WERI-Rb-1 (cell line): ENCODE data around the gene ZNF473.

Experiments used
- DNase-seq: peaks from one replicate; pipeline ENCODE4 v3.0.0-alpha.2; 2020
- H3K27ac ChIP-seq: fragments of 250-450 bp; sonication (Bioruptor Pico); 2 replicates; pipeline ENCODE4 v1.5.1; 2020; ENCODE audit warnings: mild to moderate bottlenecking, moderate library complexity
- H3K27me3 ChIP-seq: fragments of 250-450 bp; sonication (Bioruptor Pico); 2 replicates; pipeline ENCODE4 v1.5.1; 2021; ENCODE audit warnings: mild to moderate bottlenecking, low read depth, moderate library complexity; ENCODE audit not compliant: insufficient read depth, severe bottlenecking
- H3K36me3 ChIP-seq: fragments of 250-450 bp; sonication (Bioruptor Pico); 2 replicates; pipeline ENCODE4 v1.5.1; 2020; ENCODE audit warnings: mild to moderate bottlenecking, moderate library complexity
- H3K4me3 ChIP-seq: 2 replicates; pipeline ENCODE4 v1.5.1; 2011; ENCODE audit warnings: low read depth, mild to moderate bottlenecking, control low read depth, low read length
- H3K9me3 ChIP-seq: fragments of 250-450 bp; sonication (Bioruptor Pico); 2 replicates; pipeline ENCODE4 v1.5.1; 2021; ENCODE audit warnings: mild to moderate bottlenecking, moderate library complexity; ENCODE audit not compliant: severe bottlenecking
- TF ChIP-seq, protein P1 (sequence below): IDR thresholded peaks from 2 replicates; pipeline ENCODE4 v1.5.1; 2011; ENCODE audit warnings: low read depth, mild to moderate bottlenecking, control low read depth, inconsistent platforms, low read length

ZNF473 gene

DNA sequence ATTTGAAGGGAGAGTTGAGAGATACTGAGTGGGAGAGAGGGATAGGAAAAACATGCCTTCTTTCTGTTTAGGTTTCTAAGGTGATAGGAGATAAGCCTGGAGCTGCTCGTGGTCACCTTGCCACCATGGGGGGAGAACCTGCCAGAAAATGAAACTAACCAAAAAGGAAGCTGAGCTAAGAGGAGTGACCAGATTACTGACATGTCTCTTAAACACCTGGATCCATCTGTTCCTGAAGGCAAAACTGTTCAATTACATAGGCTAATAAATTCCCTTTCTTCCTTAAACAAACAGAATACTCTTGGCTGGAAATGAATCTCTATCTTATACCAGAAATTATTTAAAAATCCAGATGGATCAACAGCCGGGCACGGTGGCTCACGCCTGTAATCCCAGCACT lies 27.3 kb downstream of the ZNF473 start:
- H3K27me3 ChIP-seq, result peaks cover 14% of the 10 kb centered on the region
- no peak overlapping the region for H3K4me3 ChIP-seq
- no peak for DNase-seq
- peaks cover 3% of the 10 kb centered on the region for H3K36me3 ChIP-seq
- TF ChIP-seq, protein P1, sequence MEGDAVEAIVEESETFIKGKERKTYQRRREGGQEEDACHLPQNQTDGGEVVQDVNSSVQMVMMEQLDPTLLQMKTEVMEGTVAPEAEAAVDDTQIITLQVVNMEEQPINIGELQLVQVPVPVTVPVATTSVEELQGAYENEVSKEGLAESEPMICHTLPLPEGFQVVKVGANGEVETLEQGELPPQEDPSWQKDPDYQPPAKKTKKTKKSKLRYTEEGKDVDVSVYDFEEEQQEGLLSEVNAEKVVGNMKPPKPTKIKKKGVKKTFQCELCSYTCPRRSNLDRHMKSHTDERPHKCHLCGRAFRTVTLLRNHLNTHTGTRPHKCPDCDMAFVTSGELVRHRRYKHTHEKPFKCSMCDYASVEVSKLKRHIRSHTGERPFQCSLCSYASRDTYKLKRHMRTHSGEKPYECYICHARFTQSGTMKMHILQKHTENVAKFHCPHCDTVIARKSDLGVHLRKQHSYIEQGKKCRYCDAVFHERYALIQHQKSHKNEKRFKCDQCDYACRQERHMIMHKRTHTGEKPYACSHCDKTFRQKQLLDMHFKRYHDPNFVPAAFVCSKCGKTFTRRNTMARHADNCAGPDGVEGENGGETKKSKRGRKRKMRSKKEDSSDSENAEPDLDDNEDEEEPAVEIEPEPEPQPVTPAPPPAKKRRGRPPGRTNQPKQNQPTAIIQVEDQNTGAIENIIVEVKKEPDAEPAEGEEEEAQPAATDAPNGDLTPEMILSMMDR, result no peak
- H3K9me3 ChIP-seq, result peaks cover 2% of the 10 kb centered on the region
- no peak overlapping the region for H3K27ac ChIP-seq

GRCh38 chr19:50058425-50058824 lies 32.6 kb downstream of the ZNF473 start:
- Histone ChIP-seq H3K9me3 (peaks cover 25% of the 10 kb centered on the region), H3K27ac (no peak overlapping the region), H3K27me3 (peaks cover 36% of the 10 kb centered on the region), H3K4me3 (no peak overlapping the region), H3K36me3 (no peaks in the 10 kb centered on the region)
- DNase-seq, result no peak
- TF ChIP-seq, protein P1, result no peak

DNA sequence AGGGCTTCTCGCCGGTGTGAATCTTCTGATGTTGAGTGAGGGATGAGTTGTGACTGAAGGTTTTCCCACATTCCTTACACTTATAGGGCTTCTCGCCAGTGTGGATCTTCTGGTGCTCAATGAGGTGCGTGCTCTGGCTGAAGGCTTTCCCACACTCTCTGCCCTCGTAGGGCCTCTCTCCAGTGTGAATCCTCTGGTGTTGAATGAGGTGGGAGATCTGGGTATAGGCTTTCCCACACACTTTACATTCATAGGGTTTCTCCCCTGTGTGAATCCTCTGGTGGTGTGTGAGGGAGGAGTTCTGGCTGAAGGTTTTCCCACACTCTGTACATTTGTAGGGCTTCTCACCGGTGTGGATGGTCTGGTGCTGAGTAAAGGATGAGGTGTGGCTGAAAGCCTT lies 33.2 kb downstream of the ZNF473 start:
- TF ChIP-seq, protein P1, result no peak
- Histone ChIP-seq H3K4me3 (no peak overlapping the region), H3K9me3 (peaks cover 25% of the 10 kb centered on the region), H3K27ac (no peak overlapping the region), H3K27me3 (peaks cover 36% of the 10 kb centered on the region), H3K36me3 (no peaks in the 10 kb centered on the region)
- DNase-seq, result no peak

GRCh38 chr19:50060107-50060506 lies 34.3 kb downstream of the ZNF473 start:
- TF ChIP-seq, protein P1, result no peak
- peaks cover 25% of the 10 kb centered on the region for H3K9me3 ChIP-seq
- H3K27ac ChIP-seq, result no peak overlapping the region
- no peaks in the 10 kb centered on the region for H3K36me3 ChIP-seq
- no peak overlapping the region for H3K4me3 ChIP-seq
- H3K27me3 ChIP-seq, result peaks cover 46% of the 10 kb centered on the region
- no peak for DNase-seq

DNA sequence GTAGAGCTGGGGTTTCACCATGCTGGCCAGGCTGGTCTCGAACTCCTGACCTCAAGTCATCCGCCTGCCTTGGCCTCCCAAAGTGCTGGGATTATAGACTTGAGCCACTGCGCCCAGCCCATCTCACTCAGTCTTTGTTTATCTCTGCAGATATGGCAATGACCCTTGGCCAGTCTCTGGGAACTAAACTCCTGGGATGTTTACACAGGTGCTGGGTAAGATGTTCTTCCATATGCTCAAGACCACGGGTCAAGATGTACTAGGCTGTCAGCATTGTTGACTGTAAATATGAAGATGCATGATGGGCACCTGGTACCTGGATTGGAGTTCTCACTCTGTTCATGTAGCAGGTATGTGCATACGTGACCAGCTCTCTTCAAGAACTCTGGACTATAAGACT lies 35.8 kb downstream of the ZNF473 start:
- no peak for DNase-seq
- Histone ChIP-seq H3K27me3 (peaks cover 49% of the 10 kb centered on the region), H3K36me3 (no peaks in the 10 kb centered on the region)

DNA sequence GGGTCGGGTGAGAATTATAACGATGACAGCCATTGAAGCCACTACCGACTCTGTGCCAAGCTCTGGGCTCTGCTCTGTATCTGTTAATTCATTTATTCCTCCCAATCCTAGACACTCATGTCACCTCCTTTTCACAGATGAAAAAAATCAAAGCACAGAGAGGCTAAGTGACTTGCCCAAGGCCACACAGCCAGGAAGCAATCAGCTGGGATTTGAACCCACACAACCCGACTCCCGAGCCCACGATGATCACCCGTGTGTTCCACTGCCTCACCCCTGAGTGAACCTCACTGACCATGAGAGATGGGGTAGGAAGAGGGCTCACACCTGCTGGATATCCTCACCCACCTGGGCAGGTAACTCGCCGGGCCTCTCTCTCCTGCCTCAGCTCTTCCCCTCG lies 40.1 kb downstream of the ZNF473 start:
- no peaks in the 10 kb centered on the region for H3K9me3 ChIP-seq
- TF ChIP-seq, protein P1, result no peak
- no peak overlapping the region for H3K27ac ChIP-seq
- no peak overlapping the region for H3K4me3 ChIP-seq
- H3K36me3 ChIP-seq, result no peaks in the 10 kb centered on the region
- no peak for DNase-seq
- H3K27me3 ChIP-seq, result peaks cover 83% of the 10 kb centered on the region

More for the DNA sequence above, 35.8 kb downstream of the ZNF473 start:
- H3K9me3 ChIP-seq, result peaks cover 25% of the 10 kb centered on the region
- no peak overlapping the region for H3K27ac ChIP-seq
- TF ChIP-seq, protein P1, result no peak
- no peak overlapping the region for H3K4me3 ChIP-seq
